ENCODE data around the gene RUSC2. TPM values are rescaled to one million over a fixed set of nuclear protein-coding genes. Genes with fewer than 3 reads are reported as not detected.
A peak's percentile ranks its signal among the peaks of the same experiment; 100 is the strongest.

The RUSC2 gene
- total and polyA plus RNA-seq, 2 of the 13 experiments (the other 11 are each of a cell fraction or from before 2014, with no cell fraction given) = 2.8 to 3.3 TPM

- TF ChIP-seq ZFX (CRISPR knock-in tag; IDR thresholded peaks at IDR 0.05; ENCODE audit: low read depth) (peak; percentile 91), U2AF1 (optimal IDR thresholded peaks at IDR 0.05; ENCODE audit: low read depth, low read length) (peak; percentile 83), ZNF446 (CRISPR knock-in tag; IDR thresholded peaks at IDR 0.05) (peak; percentile 96; the same call in 1 of the 2 replicates), ZNF768 (CRISPR knock-in tag; IDR thresholded peaks at IDR 0.05) (peak; percentile 52; the same call in 1 of the 2 replicates), NKX3-1 (CRISPR knock-in tag; IDR thresholded peaks at IDR 0.05) (peak; percentile 70; the same call in 1 of the 2 replicates), ZNF546 (CRISPR knock-in tag; conservative IDR thresholded peaks at IDR 0.05) (peak; percentile 19; the same call in 1 of the 2 replicates), ZNF572 (CRISPR knock-in tag; IDR thresholded peaks at IDR 0.05) (no peak), RFXANK (CRISPR knock-in tag; IDR thresholded peaks at IDR 0.05) (no peak), BRD4 (CRISPR knock-in tag; IDR thresholded peaks at IDR 0.05) (0 out of 2 replicates have a peak, but pooled peaks have one; percentile 59), ZNF557 (CRISPR knock-in tag; IDR thresholded peaks at IDR 0.05) (peak; percentile 80; the same call in 1 of the 2 replicates), NR2F2 (IDR thresholded peaks at IDR 0.05; ENCODE audit: borderline replicate concordance, low read depth) (no peak), ETS1 (CRISPR knock-in tag; IDR thresholded peaks at IDR 0.05) (0 out of 2 replicates have a peak, but pooled peaks have one; percentile 27)
- TF ChIP-seq, protein P1, sequence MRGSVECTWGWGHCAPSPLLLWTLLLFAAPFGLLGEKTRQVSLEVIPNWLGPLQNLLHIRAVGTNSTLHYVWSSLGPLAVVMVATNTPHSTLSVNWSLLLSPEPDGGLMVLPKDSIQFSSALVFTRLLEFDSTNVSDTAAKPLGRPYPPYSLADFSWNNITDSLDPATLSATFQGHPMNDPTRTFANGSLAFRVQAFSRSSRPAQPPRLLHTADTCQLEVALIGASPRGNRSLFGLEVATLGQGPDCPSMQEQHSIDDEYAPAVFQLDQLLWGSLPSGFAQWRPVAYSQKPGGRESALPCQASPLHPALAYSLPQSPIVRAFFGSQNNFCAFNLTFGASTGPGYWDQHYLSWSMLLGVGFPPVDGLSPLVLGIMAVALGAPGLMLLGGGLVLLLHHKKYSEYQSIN (CRISPR knock-in tag; IDR thresholded peaks at IDR 0.05; ENCODE audit: borderline replicate concordance) = no peak
- TF ChIP-seq, protein P2, sequence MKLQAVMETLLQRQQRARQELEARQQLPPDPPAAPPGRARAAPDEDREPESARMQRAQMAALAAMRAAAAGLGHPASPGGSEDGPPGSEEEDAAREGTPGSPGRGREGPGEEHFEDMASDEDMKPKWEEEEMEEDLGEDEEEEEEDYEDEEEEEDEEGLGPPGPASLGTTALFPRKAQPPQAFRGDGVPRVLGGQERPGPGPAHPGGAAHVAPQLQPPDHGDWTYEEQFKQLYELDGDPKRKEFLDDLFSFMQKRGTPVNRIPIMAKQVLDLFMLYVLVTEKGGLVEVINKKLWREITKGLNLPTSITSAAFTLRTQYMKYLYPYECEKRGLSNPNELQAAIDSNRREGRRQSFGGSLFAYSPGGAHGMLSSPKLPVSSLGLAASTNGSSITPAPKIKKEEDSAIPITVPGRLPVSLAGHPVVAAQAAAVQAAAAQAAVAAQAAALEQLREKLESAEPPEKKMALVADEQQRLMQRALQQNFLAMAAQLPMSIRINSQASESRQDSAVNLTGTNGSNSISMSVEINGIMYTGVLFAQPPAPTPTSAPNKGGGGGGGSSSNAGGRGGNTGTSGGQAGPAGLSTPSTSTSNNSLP (IDR thresholded peaks at IDR 0.05; ENCODE audit: low read depth, low read length) = no peak
- TF ChIP-seq, protein P3, sequence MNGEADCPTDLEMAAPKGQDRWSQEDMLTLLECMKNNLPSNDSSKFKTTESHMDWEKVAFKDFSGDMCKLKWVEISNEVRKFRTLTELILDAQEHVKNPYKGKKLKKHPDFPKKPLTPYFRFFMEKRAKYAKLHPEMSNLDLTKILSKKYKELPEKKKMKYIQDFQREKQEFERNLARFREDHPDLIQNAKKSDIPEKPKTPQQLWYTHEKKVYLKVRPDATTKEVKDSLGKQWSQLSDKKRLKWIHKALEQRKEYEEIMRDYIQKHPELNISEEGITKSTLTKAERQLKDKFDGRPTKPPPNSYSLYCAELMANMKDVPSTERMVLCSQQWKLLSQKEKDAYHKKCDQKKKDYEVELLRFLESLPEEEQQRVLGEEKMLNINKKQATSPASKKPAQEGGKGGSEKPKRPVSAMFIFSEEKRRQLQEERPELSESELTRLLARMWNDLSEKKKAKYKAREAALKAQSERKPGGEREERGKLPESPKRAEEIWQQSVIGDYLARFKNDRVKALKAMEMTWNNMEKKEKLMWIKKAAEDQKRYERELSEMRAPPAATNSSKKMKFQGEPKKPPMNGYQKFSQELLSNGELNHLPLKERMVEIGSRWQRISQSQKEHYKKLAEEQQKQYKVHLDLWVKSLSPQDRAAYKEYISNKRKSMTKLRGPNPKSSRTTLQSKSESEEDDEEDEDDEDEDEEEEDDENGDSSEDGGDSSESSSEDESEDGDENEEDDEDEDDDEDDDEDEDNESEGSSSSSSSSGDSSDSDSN (CRISPR knock-in tag; IDR thresholded peaks at IDR 0.05) = peak; percentile 85
- TF ChIP-seq, protein P4, sequence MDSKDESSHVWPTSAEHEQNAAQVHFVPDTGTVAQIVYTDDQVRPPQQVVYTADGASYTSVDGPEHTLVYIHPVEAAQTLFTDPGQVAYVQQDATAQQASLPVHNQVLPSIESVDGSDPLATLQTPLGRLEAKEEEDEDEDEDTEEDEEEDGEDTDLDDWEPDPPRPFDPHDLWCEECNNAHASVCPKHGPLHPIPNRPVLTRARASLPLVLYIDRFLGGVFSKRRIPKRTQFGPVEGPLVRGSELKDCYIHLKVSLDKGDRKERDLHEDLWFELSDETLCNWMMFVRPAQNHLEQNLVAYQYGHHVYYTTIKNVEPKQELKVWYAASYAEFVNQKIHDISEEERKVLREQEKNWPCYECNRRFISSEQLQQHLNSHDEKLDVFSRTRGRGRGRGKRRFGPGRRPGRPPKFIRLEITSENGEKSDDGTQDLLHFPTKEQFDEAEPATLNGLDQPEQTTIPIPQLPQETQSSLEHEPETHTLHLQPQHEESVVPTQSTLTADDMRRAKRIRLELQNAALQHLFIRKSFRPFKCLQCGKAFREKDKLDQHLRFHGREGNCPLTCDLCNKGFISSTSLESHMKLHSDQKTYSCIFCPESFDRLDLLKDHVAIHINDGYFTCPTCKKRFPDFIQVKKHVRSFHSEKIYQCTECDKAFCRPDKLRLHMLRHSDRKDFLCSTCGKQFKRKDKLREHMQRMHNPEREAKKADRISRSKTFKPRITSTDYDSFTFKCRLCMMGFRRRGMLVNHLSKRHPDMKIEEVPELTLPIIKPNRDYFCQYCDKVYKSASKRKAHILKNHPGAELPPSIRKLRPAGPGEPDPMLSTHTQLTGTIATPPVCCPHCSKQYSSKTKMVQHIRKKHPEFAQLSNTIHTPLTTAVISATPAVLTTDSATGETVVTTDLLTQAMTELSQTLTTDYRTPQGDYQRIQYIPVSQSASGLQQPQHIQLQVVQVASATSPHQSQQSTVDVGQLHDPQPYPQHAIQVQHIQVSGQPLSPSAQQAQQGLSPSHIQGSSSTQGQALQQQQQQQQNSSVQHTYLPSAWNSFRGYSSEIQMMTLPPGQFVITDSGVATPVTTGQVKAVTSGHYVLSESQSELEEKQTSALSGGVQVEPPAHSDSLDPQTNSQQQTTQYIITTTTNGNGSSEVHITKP (CRISPR knock-in tag; IDR thresholded peaks at IDR 0.05; ENCODE audit: low read depth) = peak; percentile 98
Measured at GRCh38 chr9:35489313-35490154, at the start of gene RUSC2 (continued).
